CD1c-positive myeloid dendritic cell (primary cell): ENCODE measurements around the gene LRRC74B.
"Not testable (repeated sequence)": the region's sequence is repeated elsewhere in the genome, so short reads cannot be mapped to it uniquely, and the experiment has no call there.

Source experiments
- DNase-seq: peaks from one replicate; pipeline ENCODE4 v3.0.0-alpha.2; 2016; ENCODE audit errors: extremely low spot score

LRRC74B gene

DNA sequence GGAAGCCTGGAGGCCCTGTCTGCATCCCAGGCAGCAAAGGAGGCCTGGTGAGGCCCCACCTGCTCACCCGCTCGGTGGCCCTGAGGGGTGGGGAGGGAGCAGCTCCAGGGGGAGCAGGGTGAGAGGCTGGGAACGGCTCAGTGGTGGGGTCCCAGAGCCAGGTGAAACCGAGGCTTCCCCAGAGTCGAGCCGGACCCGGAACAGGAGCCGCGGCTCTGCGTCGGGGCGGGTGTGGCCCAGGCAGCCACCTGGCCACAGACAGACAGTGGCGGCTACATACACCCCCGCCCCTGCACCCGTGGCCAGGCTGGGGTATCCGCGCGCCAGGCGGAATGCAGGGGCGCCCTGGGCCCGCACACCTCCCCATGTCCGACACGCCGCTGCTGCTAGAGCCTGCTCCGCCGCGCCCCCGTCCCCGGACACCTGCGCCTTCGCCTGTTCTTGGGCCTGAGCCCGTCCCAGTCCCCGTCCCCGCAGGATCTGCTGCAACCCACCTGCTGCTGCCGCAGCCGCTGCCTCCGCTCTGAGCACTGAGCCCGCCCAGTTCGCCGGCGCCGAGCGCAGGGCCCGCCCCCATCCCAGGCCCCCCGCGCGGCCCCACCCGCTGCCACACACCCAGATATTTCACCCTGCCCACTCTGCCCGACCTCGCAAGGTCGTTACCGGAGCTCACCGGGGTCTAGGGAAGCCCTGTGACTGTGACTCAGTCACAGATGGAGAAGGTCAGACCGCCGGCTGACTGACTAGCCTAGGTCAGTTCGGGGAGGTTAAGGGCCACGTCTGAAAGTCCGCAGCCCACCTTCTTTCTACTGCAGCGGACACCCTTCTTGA, 13.5 kb upstream of the LRRC74B start, which contains the start of gene SLC7A4:
TSS of gene SLC7A4 (minus strand) at position 525 of the 831 bp plus-strand sequence. CDS start 749 bp downstream, outside the sequence.
- DNase-seq: no peak

DNA sequence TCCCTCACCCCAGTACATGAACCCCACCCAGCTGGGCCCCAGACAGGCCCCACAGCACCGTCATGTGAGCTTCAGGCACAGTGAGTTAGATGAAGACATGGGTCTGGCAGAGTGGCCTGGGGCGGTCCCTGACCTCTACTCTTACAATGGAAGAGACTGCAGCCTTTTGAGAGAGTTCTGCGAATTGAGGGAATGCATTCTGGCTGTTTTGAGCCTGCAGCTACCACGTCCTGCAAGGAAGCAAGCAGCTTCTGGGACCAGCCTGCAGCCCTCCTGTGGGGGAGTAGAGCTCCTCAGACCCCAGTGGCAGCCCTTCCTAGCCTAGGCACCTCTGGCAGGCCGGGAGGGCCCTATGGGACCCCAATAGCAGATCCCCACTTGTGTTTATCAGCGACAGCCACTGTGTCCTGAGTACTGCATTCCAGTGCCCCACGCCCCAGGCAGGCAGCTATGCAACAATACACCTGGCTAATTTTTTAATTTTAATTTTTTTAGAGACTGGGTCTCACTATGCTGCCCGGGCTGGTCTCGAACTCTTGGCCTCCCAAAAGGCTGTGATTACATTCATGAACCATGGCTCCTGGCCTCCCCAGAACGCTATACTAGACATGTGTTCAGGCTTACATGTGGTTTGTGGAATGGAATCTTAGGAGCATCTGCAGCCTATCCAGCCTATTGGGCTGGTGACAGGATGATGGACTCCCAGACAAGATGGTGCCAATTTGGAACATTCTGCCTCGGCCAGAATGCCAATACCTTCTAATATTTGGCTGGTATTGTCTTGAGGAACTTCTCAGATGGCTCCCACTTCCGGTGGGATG, 12.7 kb upstream of the LRRC74B start:
- DNase-seq: no peak

DNA sequence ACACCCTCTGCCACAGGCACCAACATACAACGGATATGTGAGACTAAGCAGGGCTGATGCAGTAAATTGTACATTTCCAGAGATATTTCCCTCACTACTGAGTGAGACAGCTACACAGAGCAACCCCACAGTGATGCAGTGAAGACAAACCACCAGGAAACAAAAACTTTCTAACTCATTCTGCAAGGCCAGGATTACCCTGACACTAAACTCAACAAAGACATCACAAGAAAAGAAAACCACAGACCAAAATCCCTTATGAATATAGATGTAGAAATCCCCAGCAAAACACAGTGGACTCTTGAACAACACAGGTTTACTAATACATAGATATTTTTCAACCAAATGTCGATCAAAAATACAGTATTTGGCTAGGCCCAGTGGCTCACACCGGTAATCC, 11.9 kb upstream of the LRRC74B start:
- DNase-seq: no peak

DNA sequence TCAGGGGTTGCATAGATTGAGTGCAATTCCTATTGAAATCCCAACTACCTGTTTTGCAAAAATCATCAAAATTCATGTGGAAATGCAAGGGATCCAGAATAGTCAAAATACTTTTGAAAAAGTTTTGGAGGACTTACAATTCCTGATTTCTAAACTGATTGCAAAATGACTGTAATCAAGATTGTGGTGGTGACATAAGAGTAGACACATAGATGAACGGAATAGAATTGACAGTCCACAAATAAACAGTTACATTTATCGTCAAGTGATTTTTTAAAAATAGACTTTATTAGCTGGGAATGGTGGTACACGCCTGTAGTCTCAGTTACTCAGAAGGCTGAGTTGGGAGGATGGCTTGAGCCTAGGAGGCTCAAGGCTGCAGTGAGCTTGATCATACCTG, 10.8 kb upstream of the LRRC74B start:
- DNase-seq: no peak

DNA sequence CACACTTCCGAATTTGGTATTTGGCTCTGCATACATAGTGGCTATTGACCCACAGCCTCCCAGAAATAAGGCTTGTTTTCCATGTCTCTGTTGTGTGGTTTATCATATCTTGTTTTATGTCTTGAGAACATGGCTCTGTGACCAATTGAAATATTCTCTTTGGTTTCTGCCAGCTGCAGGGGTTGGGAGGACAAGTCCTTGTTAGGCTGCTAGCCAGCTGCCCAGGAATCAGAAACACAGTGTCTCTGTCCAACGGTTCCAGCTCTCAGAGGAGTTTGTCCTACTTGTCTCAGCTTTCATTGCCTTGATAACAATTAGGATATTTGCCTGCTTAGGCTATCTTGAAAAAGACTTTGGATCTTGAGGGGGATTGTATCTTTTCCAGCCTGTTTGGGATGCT, 7.3 kb upstream of the LRRC74B start:
- no peak for DNase-seq

DNA sequence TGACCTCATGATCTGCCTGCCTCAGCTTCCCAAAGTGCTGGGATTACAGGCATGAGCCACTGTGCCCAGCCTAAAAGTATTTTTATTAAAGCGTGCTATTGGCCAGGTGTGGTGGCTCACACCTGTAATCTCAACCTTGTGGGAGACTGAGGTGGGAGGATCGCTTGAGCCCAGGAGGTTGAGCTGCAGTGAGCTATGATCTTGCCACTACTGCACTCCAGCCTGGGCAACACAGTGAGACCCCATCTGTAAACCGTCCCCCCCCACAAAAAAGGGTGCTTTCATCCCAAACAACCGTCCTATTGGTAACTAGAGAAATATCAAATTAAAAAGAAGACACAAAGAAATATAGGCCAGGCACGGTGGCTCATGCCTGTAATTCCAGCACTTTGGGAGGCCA, 6.6 kb upstream of the LRRC74B start:
- not testable (repeated sequence) for DNase-seq

DNA sequence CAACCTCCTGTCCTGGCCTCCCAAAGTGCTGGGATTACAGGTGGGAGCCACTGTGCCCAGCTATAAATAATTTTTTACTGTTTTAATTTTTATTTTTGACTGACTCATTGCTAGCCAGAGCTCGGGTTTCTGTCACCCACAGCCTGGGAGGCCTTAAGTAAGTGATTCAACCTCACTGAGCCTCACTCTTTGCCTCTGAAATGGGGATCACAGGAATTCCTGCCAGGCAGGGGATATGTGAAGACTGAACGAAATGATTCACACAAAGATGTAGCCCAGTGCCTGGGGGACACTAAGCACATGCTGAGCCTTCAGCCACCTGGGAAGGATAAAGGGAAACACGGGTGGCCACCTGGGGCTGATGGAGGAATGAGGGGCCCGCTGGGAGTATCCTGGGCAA, 3.8 kb upstream of the LRRC74B start:
- no peak for DNase-seq

DNA sequence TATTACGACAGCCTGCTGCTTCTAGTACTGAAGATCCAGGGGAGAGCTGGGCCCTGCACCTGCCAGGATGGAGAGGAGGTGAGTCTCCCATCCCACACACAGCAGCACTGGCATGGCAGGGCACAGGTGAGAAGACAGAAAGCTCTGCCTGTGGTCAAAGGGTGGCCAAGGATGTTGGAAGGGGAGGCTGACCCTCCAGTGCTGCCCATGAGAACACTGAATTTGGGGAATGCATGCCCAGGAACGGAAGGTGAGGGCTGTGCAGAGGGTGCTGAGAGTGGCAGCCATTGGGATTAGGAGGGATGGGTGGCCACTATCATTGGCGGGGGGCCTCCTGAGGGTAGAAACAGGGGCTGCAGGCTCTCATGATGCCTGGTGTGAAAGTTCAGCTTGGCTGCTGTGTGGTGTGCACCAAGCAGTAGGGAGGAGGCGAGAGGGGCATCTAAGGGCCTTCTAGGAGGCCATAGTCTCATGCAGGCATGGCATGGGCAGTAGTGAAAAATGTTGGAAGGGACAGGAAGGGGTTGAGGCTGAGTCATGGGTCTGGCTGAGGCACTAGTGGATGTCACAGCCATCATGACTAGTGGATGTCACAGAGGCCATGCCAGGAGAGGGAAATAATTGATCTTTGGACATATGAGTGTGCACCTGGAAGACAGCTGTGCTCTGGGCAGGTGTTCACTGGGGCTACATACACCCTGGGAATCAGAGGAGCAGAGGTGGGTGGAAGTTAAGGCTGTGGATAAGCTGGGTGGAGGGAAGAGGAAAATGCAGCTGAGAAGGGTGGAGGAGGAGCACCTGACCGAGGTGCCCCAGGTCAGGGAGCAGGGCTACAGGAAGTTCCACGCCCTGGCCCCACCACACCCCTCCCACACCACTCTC, 2.5 kb upstream of the LRRC74B start:
- DNase-seq: no peak

DNA sequence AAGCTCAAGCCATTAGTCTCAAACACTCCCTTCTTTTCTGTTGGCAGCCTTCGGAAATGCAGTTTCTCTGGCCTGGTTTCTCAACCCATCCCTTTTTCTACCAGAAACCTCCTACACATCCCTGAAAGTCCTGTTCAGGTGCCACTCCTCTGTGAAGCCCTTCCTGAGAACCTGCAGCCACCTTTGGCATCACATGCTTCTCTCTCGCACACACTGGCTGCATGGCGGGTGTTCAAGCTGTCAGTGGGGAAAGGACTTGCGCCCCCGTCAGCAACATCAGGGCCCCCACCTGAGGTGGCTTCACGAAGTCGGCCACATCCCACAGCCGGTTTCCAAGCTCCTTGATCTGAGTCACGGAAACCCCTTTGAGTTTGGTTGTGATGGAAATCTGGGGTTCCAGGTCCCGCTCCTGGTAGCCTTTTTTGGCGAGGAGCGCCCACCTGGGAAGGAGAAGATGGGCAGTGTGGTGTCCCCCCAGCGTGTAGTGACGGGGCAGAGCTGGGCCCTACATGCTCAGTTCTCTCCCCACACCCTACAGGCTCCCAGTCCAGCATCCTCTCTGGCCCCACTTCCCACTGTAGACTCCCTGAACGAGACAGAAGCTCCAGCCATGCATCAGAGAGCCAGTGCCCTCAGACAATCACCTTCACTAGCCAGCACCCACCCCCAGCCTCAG, 1.7 kb upstream of the LRRC74B start:
- DNase-seq: no peak

DNA sequence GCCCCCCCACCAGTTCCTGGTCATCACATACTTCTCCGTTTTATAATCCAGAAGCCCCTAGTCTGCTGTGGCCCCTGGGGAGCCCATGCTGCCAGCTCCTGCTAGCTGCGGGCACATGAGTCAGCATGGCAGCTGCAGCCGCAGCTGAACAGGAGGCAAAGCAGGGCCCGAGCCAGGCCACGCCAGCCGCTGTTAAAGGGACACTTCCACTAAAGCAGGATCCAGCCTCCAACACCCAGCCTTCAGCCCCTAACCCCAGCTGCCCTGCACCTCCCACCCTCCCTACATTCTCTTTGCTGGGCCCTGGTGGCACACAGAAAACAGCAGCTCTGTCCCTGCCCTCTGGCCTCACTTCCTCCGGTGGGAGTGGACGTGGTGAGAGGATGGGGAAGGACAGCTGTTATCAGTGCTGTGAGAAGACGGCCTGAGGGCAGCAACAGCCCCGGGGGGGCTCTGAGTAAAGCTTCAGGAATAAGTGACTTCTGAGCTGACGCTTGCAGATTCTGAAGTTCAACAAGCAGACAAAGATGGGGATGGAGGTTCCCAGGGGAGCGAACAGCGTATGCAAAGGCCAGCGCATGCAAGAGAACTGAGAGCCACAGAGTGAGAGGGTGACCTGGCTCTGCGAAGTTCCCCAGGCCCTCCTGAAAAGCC, 688 bp upstream of the LRRC74B start:
- DNase-seq: peak; percentile 57

DNA sequence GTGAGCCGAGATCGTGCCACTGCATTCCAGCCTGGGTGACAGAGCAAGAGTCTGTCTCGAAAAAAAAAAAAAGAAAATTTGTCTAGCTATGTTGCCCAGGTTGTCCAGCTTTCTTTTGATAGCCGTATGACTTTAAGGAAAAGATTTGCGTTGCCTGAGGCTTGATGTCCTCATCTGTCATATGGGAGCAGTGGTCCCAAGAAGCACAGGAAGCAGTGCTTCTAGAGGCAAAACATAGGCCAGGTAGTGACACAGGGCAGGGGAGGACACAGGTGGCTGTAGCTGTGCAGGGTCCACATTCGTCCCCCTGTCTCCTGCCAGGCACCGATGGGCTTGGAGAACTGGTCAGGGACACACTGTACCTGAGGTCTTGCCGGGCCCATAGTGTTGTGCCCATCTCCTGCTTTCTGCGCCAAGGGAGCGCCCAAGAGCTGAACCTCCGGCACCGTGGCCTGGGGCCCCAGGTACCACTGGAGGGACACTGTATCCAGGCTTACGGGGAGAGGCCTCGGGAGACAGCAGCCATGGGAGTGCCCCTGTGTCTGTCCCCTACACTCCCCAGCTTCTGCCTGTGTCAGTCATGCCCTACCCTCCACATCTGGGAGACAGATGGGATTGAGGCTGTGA, 1.4 kb downstream of the LRRC74B start:
- DNase-seq: no peak

DNA sequence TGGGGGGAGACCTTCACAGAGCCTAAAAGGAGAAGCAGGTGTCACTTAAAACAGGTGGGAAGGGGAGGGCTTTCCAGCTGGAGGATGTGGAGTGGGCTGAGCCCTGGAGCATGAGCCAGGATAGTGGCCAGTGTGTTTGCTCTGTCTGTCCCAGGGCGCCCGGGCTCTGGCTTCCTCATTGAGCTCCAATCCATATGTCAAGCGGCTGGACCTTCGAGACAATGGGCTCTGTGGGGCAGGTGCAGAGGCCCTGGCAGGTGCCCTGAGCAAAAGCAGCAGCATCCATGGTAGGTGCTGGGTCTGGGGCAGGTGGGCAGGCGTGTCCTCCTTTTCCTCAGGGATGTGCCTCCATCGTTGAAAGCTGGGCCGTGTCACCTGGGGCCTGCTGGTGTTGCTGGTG, 2.0 kb downstream of the LRRC74B start:
- DNase-seq: no peak

DNA sequence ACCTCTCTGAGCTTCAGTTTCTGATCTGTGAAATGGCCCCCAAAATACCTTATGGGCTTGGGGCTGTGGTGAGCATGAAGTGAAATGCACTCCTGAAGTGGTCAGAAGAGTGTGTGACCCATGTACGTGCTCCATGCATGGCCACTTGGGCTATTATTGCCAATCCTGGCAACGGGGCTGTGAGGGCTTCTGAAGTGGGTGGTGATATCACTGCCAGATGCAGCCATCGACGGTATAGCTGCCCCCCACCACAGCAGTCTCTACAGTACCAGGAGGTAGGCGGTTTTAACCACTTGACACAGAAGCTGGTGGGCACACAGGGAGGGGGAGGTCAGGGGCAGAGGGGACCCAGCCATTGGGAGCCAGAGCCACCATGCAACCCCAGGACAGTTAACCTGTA, 2.7 kb downstream of the LRRC74B start:
- not testable (repeated sequence) for DNase-seq

DNA sequence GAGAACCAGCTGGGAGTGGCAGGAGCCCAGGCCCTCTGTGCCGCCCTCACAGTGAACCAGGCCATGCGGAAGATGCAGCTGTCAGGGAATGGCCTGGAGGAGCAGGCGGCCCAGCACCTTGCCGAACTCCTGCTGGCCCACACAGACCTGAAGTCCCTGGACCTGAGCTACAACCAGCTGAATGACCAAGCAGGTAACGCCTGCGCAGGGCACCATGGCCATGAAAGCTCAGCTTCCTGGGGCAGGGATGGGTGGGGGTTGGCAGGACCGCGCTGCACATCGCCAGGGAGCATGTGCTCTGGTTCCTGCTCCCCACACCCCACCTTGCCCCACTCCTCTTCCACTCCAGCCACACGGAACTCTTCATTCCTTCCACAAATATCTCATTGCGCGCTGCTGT, 3.2 kb downstream of the LRRC74B start:
- not testable (repeated sequence) for DNase-seq

DNA sequence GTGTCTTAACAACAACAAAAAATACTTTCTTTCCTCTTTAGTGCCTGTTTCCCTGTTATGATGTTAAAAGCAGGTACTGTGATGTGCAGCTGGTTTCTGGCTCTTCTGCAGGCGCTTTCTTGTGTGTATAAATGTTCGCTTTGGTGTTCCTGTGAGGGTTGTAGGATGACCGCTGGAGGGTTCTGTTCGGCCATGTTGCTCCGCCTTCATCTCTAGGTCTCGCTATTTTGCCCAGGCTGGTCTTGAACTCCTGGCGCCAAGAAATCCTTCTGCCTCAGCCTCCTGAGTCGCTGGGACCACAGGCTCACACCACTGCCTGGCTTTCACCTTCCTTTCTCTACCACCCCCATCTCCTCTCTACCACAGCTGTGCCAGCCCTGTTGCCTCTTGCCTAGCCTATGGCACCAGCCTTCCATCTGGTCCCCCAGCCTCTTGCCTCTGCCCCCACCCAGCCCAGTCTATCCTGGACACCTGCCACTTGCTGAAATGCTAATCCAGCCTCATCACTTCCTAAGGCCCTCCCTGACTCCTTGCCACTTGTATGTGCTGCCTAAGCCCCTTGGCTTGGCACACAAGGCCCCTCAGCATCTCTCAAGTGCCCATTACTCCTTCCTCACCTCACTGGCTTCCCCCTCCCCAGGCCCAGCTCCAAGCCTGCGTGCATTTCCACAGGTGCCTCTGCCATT, 5.5 kb downstream of the LRRC74B start:
- no peak for DNase-seq

DNA sequence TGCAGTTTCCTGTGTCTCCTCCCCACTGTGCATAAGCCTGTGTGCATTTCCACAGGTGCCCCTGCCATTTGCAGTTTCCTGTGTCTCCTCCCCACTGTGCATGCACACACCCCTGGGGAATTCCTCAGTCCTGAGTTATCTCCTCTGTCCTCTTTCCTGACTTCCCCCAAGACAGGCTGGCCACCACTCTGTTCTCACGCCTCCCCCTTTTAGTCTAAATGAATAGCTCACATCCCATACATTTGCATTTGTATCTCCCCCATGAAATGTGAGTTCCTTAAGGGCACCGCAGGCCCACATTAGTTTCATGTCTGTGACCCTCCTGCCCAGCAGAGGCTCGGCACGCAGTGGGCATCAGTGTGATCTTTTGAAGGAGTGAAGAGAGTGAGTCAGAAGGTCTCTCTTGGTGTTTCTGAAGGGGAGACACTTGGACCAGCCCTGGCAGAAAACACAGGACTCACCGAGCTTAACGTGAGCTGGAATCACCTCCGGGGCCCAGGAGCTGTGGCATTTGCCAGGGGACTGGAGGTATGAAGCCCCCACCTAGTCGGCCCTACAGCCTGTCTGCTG, 6.2 kb downstream of the LRRC74B start:
- no peak for DNase-seq

DNA sequence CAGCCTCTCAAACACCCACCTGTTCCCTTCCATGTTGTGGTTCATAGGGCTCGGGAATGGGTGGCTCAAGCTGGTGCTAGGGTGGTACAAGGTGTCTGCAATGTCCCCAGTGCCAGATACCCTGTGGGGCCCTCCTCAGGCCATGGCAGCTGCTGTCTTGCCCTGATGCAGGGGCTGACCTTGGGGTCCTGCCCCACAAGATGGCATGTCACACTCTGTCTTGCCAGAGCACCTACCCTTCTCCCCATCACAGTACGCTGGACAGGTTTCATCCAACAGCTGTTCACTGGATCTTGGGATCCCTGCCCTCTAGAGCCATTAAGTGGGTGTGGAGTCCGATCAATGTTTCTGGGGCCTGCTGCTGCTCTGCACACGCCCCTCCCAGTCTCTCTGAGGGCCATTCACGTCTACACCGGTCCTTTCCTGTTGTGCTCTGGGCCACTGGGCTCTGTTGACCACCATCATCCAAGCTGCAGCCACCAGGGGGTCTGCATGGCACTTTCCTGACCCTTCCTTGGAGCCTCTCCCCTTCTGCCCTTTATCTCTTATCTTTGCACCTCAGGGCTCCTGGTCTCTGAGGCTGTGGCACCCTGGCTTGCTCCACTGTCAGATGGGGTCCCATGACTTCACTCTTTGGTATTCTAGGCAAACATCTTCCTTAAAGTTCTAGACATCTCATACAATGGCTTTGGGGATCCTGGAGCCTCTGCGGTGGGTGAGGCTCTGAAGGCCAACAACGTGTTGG, 7.1 kb downstream of the LRRC74B start:
- DNase-seq: no peak

DNA sequence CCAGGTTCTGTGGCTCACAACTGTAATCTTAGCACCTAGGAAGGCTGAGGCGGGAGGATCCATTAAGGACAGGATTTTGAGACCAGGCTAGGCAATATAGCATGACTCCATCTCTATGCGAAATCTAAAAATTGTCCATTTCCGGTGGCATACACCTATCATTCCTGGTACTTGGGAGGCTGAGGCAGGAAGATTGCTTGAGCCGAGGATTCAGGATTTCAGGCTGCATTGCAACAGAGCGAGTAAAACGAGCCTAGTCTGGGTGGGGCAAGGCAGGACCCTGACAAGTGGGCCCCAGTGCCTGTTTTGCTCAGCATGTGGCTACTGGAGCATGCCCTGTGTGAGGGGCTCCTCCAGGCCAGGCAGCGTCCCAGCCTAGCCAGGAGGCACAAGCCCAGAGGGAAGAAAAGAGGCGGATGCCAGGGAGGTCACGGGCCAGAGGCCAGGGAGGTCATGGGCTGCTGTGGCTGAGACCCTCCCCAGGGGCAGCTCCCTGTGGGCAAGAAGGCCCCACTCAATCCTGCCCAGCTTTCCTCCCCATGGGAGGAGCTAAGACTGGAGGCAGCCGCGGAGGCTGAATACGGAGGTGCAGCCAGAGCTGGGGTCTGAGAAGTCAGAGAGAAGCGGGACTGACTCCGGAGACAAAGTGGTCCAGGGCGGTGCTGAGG, 8.4 kb downstream of the LRRC74B start:
- no peak for DNase-seq
